C1 segment of cervical spinal cord (tissue), 14 donors: ENCODE data around the gene TMEM123.

Experiments used
- DNase-seq, 14 donors: peaks; one replicate each; lab custom pipeline; 2025; lab: John Stamatoyannopoulos, UW

Gene TMEM123

DNA sequence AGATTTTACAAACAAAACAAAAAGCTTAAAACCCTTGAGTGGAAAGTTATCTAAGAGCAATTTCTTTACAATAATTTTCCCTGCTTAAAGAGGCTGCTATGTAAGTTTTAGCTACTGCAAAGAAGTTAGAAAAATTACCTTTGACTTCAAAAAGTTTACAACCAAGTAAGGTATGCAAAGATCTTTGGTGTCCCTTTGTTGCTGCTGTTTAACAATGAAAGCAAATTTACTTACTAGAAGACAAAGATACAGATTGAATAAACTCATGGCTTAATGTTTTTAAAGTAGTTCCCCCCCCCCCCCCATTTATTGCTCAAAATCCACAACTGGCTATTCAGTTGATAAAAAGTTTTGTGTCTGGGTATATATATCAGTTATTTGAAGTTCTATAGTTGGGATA, 26.0 kb downstream of the TMEM123 start:
- DNase-seq = no peak

DNA sequence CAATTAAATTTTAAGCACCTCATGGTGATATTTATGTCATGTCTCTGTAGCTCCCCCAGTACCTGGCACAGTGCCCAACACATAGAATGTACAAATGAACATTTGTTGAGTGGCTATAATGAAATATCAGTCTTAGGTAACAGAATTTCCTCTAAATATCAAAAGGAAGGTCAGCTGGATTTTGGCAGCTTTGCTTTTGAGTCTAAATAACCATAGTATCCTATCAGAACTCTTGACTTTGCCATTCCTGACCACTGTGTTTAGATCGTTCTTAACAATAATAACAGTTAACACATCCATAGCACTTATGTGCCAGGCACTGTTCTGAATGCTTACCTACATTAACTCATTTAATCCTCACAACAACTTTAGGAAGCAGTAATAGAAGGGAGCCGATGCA, 26.6 kb downstream of the TMEM123 start:
- DNase-seq = no peak

DNA sequence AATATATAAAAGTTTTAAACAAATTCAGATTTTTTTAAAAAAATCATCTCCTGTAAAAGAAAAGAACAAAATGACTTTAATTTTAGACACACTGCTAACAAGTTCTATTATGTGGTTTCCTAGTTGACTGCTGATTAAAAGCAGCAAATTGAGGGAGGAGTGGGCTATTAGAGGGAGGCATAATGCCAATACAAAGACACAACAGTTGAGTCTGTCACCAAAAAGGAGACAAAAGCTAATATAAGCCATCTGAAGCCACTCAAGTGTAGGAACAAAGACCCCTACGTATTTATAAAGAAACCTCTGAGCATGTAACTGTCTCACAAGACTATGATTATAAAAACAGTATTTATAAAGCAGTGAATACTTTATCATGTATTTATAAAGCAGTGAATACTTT, 28.6 kb downstream of the TMEM123 start:
- no peak for DNase-seq

DNA sequence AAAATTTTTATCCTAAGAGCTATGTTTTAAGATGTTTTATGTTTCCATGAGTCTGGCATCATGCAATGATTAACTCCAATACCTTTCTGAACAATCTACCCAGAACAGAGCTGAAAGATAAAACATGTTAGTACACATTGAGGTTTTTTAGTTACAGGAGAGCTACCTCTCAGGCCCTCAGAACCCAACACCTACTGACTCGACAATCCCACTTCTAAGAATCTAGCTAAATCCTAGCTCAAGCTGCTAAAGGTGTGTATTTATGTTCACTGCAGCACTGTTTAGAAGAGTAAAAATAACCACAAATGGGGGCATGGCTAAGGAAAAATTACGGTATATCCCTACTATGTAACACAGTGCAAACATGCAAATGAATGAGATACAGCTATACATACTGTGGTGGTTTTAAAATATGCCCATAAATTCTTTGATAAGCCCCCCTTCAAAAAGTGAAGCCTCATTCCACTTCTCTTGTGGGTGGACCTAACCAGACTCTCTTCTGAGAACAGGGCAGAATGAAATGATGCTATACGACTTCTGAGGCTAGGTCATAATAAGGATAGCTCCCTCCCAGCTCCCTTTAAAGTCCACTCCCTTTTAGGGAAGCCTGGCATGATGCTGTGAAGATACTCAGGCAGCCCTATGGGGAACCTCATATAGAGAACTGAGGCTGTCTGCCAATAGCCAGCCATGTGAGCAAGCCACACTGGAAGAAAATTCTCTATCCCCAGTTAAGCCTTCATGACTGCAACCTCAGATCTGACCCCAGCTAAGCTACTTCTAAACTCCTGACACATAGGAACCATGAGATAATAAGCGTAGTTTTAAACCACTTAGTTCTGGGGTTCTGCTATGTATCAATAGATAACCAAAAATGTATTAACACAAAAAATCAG, 29.5 kb downstream of the TMEM123 start:
- peak in 1 of 14 donors; percentile 18 for DNase-seq

DNA sequence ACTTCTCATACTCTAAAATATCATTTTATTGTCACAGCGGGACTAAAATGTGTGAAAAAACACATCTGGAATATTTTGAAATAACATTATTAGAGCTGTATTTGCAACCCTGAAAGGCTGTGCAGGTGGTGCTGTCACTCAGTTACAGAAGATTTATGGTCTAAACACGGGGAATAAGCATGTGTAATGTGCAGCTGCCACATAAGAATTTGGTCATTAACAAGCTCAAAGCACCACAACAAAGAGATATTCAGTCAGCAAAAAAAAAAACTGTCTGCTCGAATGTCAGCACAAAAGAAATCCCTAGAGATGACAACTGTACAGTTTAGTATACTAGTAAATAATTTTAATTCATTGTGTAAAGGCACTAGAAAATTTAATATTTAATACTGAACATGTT, 31.3 kb downstream of the TMEM123 start:
- no peak for DNase-seq

DNA sequence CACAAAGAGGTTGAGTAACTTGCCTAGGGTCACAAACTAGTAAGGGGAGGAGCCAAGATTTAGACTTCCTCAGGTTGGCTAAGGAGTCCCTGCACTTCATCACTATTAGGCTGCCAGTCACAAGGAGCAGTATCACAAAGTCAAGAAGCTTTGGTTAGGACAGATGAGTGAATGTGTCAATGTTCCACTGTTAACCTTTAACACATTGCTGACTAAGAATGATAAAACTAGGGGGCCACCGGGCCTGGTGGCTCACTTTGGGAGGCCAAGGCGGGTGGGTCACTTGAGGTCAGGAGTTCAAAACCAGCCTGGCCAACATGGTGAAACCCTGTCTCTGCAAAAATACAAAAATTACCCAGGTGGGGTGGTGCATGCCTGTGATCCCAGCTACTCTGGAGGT, 32.0 kb downstream of the TMEM123 start:
- DNase-seq = no peak

DNA sequence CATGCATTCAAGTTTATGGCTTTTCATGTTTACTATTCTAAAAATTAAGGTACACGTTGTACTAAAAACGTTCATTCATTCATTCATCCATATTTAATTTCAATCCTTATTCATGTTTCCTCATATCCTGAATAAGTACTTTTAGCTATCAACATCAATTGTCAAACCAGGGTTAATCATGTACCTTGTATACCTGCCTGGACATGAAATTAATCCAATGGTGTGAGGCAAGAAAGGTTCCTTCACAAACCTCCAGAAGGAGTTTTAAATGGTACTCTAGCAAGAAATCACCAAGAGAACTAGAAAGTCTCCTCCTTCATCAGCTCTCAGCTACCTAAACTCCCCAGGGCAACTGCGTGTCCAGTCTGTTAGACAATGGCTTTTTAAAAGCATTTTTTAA, 33.4 kb downstream of the TMEM123 start:
- no peak for DNase-seq

DNA sequence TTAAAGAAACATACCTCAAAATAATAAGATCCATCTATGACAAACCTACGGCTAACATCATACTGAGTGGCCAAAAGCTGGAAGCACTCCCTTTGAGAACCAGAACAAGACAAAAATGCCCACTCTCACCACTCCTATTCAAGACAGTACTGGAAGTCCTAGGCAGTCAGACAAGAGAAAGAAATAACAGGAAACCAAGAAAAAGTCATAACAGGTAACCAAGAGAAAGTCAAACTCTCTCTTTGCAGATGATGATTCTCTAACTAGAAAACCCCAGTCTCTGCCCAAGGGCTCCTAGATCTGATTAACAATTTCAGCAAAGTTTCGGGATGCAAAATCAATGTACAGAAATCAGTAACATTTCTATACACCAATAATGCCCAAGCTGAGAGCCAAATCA, 35.6 kb downstream of the TMEM123 start:
- no peak for DNase-seq

DNA sequence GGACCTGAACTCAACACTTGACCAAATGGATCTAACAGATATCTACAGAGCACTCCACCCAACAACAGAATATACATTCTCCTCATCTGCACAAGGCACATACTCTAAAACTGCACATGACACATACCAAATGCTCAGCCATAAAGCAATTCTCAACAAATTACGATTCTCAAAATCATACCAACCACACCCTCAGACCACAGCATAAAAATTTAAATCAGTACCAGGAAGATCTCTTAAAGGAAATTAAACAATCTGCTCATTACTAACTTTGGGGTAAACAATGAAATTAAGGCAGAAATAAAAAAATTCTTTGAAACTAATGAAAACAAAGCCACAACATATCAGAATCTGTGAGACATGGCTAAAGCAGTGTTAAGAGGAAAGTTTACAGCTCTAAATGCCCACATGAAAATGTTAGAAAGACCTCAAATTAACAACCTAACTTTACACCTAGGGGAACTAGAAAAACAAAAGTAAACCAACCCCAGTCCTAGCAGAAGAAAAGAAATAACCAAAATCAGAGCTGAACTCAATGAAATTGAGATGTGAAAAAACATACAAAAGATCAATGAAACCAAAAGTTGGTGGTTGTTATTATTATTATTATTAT, 37.2 kb downstream of the TMEM123 start:
- no peak for DNase-seq

DNA sequence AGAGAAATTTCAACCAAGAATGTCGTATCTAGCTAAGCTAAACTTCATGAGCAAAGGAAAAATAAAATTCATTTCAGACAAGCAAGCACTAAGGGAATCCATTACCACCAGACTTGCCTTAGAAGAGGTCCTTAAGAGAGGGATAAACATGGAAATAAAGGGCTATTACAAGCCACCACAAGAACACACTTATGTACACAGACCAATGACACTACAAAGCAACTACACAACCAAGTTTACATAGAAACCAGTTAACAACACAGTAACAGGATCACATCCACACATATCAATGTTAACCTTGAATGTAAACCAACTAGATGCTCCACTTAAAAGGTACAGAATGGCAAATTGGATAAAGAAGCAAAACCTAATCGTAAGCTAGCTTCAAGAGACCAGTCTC, 38.0 kb downstream of the TMEM123 start:
- DNase-seq = no peak

DNA sequence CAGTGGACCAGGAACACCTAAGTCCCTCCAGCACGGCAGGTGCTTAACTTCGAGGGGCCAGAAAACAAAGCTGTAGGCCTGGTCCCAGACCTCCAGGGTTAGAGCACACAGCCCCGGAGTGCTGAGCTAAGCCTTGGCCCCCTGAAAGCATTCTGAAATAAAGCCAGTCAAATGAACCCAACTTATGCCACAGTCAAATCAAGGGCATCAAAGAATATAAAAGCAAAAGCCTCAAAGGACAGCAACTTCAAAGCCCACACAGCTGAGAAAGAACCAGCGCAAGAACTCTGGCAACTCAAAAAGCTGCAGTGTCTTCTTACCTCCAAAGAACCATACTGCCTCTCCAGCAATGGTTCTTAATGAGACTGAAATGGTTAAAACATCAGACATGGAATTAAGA, 39.1 kb downstream of the TMEM123 start:
- DNase-seq = no peak

DNA sequence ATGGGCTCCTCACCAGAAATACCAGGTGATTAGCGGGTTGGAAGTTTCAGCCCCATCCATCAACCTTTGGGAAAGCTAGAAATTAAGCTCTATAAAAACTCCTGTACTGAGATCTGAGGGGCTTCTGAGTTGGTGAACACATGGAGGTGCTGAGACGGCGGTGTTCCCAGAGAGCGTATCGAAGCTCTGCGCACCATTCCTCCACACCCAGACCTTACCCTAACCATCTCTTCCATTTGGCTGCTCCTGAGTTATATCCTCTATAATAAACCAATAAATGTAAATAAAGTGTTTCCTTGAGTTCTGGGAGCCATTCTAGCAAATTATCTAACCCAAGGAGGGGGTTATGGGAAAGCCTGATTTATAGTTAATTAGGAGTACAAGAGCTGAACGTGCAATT, 41.4 kb downstream of the TMEM123 start:
- DNase-seq = no peak

DNA sequence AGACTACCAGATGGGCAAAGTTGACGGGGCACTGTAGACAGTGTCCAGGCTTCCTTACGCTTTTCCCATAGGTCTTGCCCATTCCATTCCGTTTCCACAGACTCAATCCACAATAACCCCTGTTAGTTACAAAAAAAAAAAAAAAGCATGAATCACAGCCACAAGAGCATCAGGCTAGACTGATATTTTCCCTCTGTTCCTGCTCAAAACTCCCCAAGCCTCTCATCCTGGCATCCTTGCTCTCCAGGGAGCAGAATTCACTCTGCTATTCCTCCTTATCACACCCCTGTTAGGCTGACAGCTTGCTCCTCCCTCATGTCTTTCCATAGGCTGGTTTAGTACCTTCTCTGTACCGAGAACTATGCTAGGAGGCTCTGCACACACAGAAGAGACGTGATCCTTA, 42.2 kb downstream of the TMEM123 start:
- no peak for DNase-seq

DNA sequence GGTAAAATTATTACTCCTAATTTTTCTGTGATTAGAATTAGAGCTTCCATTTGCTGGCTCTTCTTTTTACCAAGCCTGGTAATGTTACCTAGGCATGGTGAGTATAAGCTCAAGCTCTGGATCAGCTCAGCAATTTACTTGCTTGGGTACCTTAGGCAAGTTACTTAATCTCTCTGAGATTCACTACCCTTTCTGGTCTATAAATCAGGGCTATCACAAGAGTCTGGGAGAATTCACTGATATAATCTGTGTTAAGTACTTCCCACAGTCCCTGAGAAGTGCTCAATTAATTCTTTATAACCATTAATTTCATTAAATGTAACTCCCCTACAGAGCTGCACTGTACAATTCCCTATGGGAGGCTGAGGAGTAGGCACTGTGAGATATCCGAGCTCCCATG, 44.2 kb downstream of the TMEM123 start:
- DNase-seq = no peak

DNA sequence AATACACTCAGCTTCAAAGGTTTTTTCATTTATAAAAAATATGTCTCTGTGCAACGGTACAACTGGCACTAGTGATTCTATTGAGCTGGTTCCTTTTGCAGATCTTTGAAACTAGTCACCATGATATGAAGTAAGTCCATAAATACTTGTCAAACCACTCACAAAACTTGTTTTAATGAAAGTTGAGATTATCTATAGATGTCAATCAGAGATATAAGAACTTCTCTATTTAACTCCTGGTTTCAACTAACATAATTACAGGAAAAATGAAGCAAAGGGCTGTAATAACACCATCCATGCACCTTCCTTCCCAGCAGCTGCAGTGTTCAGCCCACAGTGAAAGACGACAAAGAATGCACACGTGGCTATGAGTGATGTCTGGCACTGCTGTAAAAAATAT, 44.7 kb downstream of the TMEM123 start:
- no peak for DNase-seq

DNA sequence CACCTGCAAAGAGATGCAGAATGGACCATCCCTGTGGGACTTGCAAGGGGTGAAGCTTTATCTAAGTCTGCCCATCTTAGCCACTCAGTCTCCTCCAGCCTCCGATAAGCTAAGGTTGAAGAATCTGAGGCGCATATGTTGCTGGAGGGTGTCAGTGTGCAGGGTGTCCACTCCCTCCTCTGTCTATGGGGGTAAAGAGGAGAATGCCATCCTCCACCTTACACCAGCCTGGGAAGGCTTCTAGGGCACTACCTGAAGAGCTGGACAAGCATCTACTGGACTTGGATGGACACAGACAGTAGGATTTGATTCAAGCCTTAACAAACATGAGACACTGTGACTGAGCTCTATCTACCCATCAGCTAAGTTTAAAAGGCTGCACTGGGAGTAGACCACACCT, 46.5 kb downstream of the TMEM123 start:
- DNase-seq = no peak

DNA sequence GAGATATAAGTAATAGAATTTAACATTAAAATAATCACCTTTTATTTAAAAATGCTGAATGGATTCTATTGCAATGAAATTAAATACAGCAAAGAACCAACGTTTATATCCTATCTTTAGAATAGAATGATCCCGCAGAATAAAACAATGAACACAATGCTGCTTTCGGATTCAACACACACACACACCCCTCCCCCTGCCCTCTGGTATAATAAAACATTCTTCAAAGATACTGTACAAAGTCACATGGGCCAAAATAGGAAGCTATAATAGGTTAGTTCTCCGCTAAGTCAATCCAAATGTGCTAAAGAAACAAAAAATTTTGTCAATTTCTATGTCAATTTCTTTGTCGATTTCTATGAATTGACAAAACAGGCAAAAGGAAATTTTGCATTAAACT, 47.1 kb downstream of the TMEM123 start:
- DNase-seq = no peak

DNA sequence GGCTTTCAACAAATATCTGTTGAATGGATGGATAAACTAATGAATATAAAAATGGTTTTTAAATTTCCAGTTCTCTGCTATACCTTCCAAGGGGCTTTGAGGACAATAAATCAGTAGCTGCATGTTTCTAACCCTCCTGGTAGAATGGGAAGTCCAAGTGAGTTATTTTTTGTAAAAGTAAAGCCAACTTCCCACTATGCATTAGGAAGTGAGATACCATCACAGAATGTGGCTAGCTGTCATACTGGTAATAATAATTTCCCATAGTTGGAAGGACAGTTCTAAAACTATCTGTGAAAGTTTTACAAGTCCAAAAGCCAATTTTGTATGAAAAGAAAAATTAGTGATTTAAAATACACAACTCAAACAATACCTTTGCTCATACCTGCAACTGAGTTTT, 50.0 kb downstream of the TMEM123 start:
- DNase-seq = no peak

DNA sequence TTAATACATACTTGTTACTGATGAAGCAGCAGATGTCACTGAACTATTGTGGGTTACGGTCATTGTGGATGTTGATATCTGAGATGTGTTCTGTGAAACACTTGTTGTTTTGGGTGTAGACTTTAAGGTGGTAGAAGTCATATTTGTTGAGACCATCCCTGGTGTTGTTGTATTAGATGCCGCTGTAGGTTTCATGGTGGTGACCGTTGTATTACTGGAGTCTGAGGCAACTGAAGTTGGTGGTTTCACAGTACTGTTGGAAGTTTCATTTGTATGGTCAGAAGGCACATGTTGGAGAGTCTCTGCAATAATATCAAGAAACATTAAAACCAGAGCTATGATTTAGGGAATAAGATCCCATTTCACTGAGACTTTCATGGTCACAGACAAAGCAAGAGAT, 50.7 kb downstream of the TMEM123 start:
- no peak for DNase-seq

DNA sequence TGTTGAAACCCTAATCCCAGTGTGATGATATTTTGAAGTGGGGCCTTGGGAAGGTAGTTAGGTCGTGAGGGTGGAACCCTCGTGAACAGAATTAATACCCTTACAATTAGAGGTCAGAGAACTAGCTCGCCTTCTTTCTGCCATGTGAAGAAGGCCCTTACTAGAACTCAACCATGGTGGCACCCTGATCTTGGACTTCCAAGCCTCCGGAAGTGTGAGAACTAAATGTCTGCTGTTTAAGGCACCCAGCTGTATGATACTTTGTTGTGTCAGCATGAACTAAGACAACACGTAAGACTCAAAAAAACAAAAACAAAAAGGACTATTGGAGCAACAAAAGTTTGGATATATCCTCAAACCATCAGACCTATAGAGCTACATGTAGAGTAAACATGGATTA, 52.0 kb downstream of the TMEM123 start:
- DNase-seq = no peak

DNA sequence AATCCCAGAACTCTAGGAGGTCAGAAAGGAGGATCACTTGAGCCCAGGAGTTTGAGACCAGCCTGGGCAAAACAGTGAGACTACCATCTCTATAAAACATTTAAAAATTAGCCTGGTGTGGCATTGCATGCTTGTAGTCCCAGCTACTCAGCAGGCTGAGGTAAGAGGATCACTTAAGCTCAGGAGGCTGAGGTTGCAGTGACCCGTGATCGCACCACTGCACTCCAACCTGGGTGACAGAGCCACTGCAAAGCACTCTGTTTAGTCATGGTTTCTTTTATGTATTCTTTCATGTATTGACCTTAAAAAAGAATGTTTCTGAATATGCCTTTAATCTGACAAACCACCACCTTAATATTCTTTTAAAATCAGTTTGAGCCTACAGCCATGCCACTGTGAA, 53.4 kb downstream of the TMEM123 start:
- no peak for DNase-seq

DNA sequence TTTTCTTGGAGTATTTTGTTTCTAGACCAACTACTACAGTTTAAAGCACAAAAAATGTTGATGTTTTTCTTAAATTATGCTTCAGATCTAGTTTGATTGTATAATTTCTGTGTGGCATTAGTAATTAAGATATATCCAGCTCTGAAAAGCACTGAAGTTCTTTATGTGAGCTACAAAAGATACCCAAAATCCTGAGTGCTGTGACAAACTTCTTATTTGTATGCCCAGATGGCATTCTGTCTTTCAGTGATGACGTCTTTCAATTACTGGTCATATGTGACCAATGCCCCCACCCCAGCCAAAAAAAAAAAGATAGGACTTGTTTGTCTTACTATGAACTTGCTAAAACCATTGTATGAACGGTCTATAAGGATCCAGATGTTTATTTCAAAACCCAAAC, 54.3 kb downstream of the TMEM123 start:
- DNase-seq = no peak
